Measurements from ENCODE around the gene MARCO. TPM values are rescaled to one million over a fixed set of nuclear protein-coding genes. Genes with fewer than 3 reads are reported as not detected.

MARCO gene
- total RNA-seq, 1 experiment from 2014 or later, result 0.43 TPM

- Histone ChIP-seq H3K36me3 (ENCODE audit: control insufficient read depth, insufficient read depth, low read length) (no peaks in the 10 kb centered on the region), H3K9me3 (peaks cover 30% of the 10 kb centered on the region), H3K27me3 (replicated peaks; ENCODE audit: control insufficient read depth, insufficient read depth, low read length) (no peaks in the 10 kb centered on the region), H3K4me1 (peaks cover 23% of the 10 kb centered on the region), H3K4me3 (ENCODE audit: low read depth, low read length) (no peak overlapping the region)
- TF ChIP-seq CTCF (IDR thresholded peaks at IDR 0.05; ENCODE audit: insufficient read depth in 1 of 2, low read depth in 1 of 2, low read length in 1 of 2, severe bottlenecking in 1 of 2, unreplicated experiment in 1 of 2), result no peak
- Mint-ChIP-seq H3K4me3 (ENCODE audit: unreplicated experiment) (no peak overlapping the region), H3K27me3 (ENCODE audit: insufficient read depth, unreplicated experiment) (no peaks in the 10 kb centered on the region), H3K36me3 (ENCODE audit: insufficient read depth, unreplicated experiment) (no peaks in the 10 kb centered on the region), H3K27ac (ENCODE audit: unreplicated experiment) (no peak overlapping the region), H3K9me3 (ENCODE audit: unreplicated experiment) (peaks cover 20% of the 10 kb centered on the region), H3K4me1 (ENCODE audit: low read depth, unreplicated experiment) (peaks cover 19% of the 10 kb centered on the region)
- ChIA-PET POLR2A (no interaction called here), CTCF (no interaction called here)
- DNase-seq, result no peak
- intact Hi-C loops (cut with micrococcal nuclease; ENCODE audit: unreplicated experiment), result no loop called here
- no TSS peak for BruUV-seq (replicated peaks)
Measured at GRCh38 chr2:118921646-118922045, 20.3 kb upstream of the MARCO start.

- Mint-ChIP-seq H3K27ac (ENCODE audit: unreplicated experiment) (no peak overlapping the region), H3K27me3 (ENCODE audit: insufficient read depth, unreplicated experiment) (no peaks in the 10 kb centered on the region), H3K4me3 (ENCODE audit: unreplicated experiment) (no peak overlapping the region), H3K36me3 (ENCODE audit: insufficient read depth, unreplicated experiment) (no peaks in the 10 kb centered on the region), H3K4me1 (ENCODE audit: low read depth, unreplicated experiment) (peaks cover 25% of the 10 kb centered on the region), H3K9me3 (ENCODE audit: unreplicated experiment) (peaks cover 20% of the 10 kb centered on the region)
- POLR2A ChIA-PET, result no interaction called here
- H3K9me3 ChIP-seq, result peaks cover 30% of the 10 kb centered on the region
- BruUV-seq (replicated peaks), result no TSS peak
- H3K27me3 ChIP-seq (replicated peaks; ENCODE audit: control insufficient read depth, insufficient read depth, low read length), result no peaks in the 10 kb centered on the region
- peaks cover 23% of the 10 kb centered on the region for H3K4me1 ChIP-seq
- no peak for DNase-seq
- H3K36me3 ChIP-seq (ENCODE audit: control insufficient read depth, insufficient read depth, low read length), result no peaks in the 10 kb centered on the region
- H3K4me3 ChIP-seq (ENCODE audit: low read depth, low read length), result no peak overlapping the region
- intact Hi-C loops (cut with micrococcal nuclease; ENCODE audit: unreplicated experiment), result no loop called here
- no peak for TF ChIP-seq CTCF (IDR thresholded peaks at IDR 0.05; ENCODE audit: insufficient read depth in 1 of 2, low read depth in 1 of 2, low read length in 1 of 2, severe bottlenecking in 1 of 2, unreplicated experiment in 1 of 2)
- CTCF ChIA-PET, result no interaction called here
Measured at GRCh38 chr2:118922254-118922653, 19.7 kb upstream of the MARCO start.

- Mint-ChIP-seq H3K36me3 (ENCODE audit: insufficient read depth, unreplicated experiment) (no peaks in the 10 kb centered on the region), H3K27me3 (ENCODE audit: insufficient read depth, unreplicated experiment) (no peaks in the 10 kb centered on the region), H3K4me3 (ENCODE audit: unreplicated experiment) (no peak overlapping the region), H3K4me1 (ENCODE audit: low read depth, unreplicated experiment) (peaks cover 25% of the 10 kb centered on the region), H3K9me3 (ENCODE audit: unreplicated experiment) (peaks cover 20% of the 10 kb centered on the region), H3K27ac (ENCODE audit: unreplicated experiment) (peak overlapping the region; percentile 65)
- no TSS peak for BruUV-seq (replicated peaks)
- ChIA-PET POLR2A (no interaction called here), CTCF (no interaction called here)
- DNase-seq, result peak; percentile 77 to 87
- peaks cover 23% of the 10 kb centered on the region for H3K4me1 ChIP-seq
- H3K27me3 ChIP-seq (replicated peaks; ENCODE audit: control insufficient read depth, insufficient read depth, low read length), result no peaks in the 10 kb centered on the region
- intact Hi-C loops (cut with micrococcal nuclease; ENCODE audit: unreplicated experiment), result loop anchor here (1.0 kb wide), 1 partner anchor 10 kb away; no protein-coding TSS in a partner anchor
- H3K9me3 ChIP-seq, result peaks cover 28% of the 10 kb centered on the region
- H3K4me3 ChIP-seq (ENCODE audit: low read depth, low read length), result no peak overlapping the region
- no peaks in the 10 kb centered on the region for H3K36me3 ChIP-seq (ENCODE audit: control insufficient read depth, insufficient read depth, low read length)
- TF ChIP-seq CTCF (IDR thresholded peaks at IDR 0.05; ENCODE audit: insufficient read depth in 1 of 2, low read depth in 1 of 2, low read length in 1 of 2, severe bottlenecking in 1 of 2, unreplicated experiment in 1 of 2), result no peak
Measured at GRCh38 chr2:118923371-118923770, 18.6 kb upstream of the MARCO start.
